OCI-LY1 (cell line): Measurements from ENCODE around the gene TP53TG5.

Experiments
- H2AFZ ChIP-seq: fragments of 200-600 bp; sonication (generic), shearing (Covaris generic); 2 replicates; pipeline ENCODE4 v1.6.0; 2014; ENCODE audit warnings: antibody characterized with exemption, mild to moderate bottlenecking, low read length
- H3F3A ChIP-seq: fragments of 200-600 bp; sonication (generic), shearing (Covaris generic); 2 replicates; pipeline ENCODE4 v1.6.0; 2014; ENCODE audit warnings: mild to moderate bottlenecking, antibody characterized with exemption, low read length, moderate library complexity; ENCODE audit not compliant: insufficient read depth
- H3K27ac ChIP-seq: fragments of 200-600 bp; sonication (generic); 2 replicates; pipeline ENCODE4 v1.5.1; 2014; ENCODE audit warnings: low read length, mixed run types, mild to moderate bottlenecking, low read depth; ENCODE audit not compliant: poor library complexity, severe bottlenecking
- H3K27me3 ChIP-seq: fragments of 200-600 bp; sonication (generic); 2 replicates; pipeline ENCODE4 v1.6.0; 2014; ENCODE audit warnings: antibody characterized with exemption, mild to moderate bottlenecking, low read length, moderate library complexity; ENCODE audit not compliant: insufficient read depth
- H3K36me3 ChIP-seq: fragments of 200-600 bp; sonication (generic); 2 replicates; pipeline ENCODE4 v1.6.1; 2014; ENCODE audit warnings: mild to moderate bottlenecking, antibody characterized with exemption, low read length, moderate library complexity, mixed read lengths; ENCODE audit not compliant: insufficient read depth
- H3K4me1 ChIP-seq: fragments of 200-600 bp; sonication (generic); 2 replicates; pipeline ENCODE4 v1.5.1; 2014; ENCODE audit warnings: mild to moderate bottlenecking, low read length, moderate library complexity; ENCODE audit not compliant: insufficient read depth, severe bottlenecking
- H3K4me2 ChIP-seq: fragments of 200-600 bp; sonication (generic), shearing (Covaris generic); 2 replicates; pipeline ENCODE4 v1.6.1; 2014; ENCODE audit warnings: low read length
- H3K4me3 ChIP-seq: fragments of 200-600 bp; sonication (generic); 2 replicates; pipeline ENCODE4 v1.5.1; 2014; ENCODE audit warnings: low read length, low read depth, mild to moderate bottlenecking, mixed read lengths; ENCODE audit not compliant: poor library complexity, severe bottlenecking
- H3K79me2 ChIP-seq: fragments of 200-600 bp; shearing (Covaris generic); 2 replicates; pipeline ENCODE4 v1.6.1; 2016; ENCODE audit warnings: mixed run types, low read length, mixed read lengths; ENCODE audit not compliant: insufficient read depth
- H3K9ac ChIP-seq: fragments of 200-600 bp; sonication (generic), shearing (Covaris generic); 2 replicates; pipeline ENCODE4 v1.6.1; 2014; ENCODE audit warnings: mild to moderate bottlenecking, low read length, mixed read lengths
- H3K9me2 ChIP-seq: fragments of 200-600 bp; sonication (generic), shearing (Covaris generic); 2 replicates; pipeline ENCODE4 v1.6.1; 2014; ENCODE audit warnings: low read depth, mild to moderate bottlenecking, low read length, mixed read lengths
- H3K9me3 ChIP-seq: fragments of 200-600 bp; shearing (Covaris generic); 2 replicates; pipeline ENCODE4 v1.6.1; 2014; ENCODE audit warnings: low read length, mixed read lengths
- H4K20me1 ChIP-seq: fragments of 200-600 bp; sonication (generic), shearing (Covaris generic); 2 replicates; pipeline ENCODE4 v1.6.0; 2016; ENCODE audit warnings: mild to moderate bottlenecking, low read length; ENCODE audit not compliant: insufficient read depth
- CTCF ChIP-seq: fragments of 200-600 bp; sonication (generic), shearing (Covaris generic); IDR thresholded peaks from 2 replicates; pipeline ENCODE4 v1.5.1; 2017; ENCODE audit warnings: mild to moderate bottlenecking, antibody characterized with exemption, low read length, moderate library complexity, mixed read lengths
- EZH2 ChIP-seq: fragments of 200-600 bp; sonication (generic), shearing (Covaris generic); IDR thresholded peaks from 2 replicates; pipeline ENCODE4 v1.8.0; 2017; ENCODE audit warnings: borderline replicate concordance, mixed run types, mild to moderate bottlenecking, antibody characterized with exemption, low read length, moderate library complexity, mixed read lengths

Gene TP53TG5

GRCh38 chr20:45355209-45356084, 22.7 kb downstream of the TP53TG5 start:
- no peak overlapping the region for H3K4me2 ChIP-seq
- H3F3A ChIP-seq, result no peaks in the 10 kb centered on the region
- H3K27me3 ChIP-seq, result no peaks in the 10 kb centered on the region
- no peak overlapping the region for H2AFZ ChIP-seq
- no peaks in the 10 kb centered on the region for H3K9me2 ChIP-seq
- no peaks in the 10 kb centered on the region for H3K9me3 ChIP-seq
- no peak overlapping the region for H3K9ac ChIP-seq
- TF ChIP-seq EZH2 (no peak), CTCF (no peak)
- H4K20me1 ChIP-seq, result no peaks in the 10 kb centered on the region
- no peaks in the 10 kb centered on the region for H3K4me1 ChIP-seq
- no peaks in the 10 kb centered on the region for H3K79me2 ChIP-seq
- no peaks in the 10 kb centered on the region for H3K36me3 ChIP-seq
- H3K4me3 ChIP-seq, result no peak overlapping the region
- no peak overlapping the region for H3K27ac ChIP-seq

- no peak overlapping the region for H3K27ac ChIP-seq
- no peaks in the 10 kb centered on the region for H3K4me1 ChIP-seq
- no peak overlapping the region for H2AFZ ChIP-seq
Observed at GRCh38 chr20:45354423-45355208, 23.5 kb downstream of the TP53TG5 start.

GRCh38 chr20:45353746-45354145, 24.4 kb downstream of the TP53TG5 start:
- H3K9me2 ChIP-seq, result no peaks in the 10 kb centered on the region
- no peak overlapping the region for H3K4me2 ChIP-seq
- H3K36me3 ChIP-seq, result no peaks in the 10 kb centered on the region
- no peak overlapping the region for H3K4me3 ChIP-seq
- no peak overlapping the region for H3K27ac ChIP-seq
- TF ChIP-seq EZH2 (no peak), CTCF (no peak)
- H4K20me1 ChIP-seq, result no peaks in the 10 kb centered on the region
- H3K79me2 ChIP-seq, result no peaks in the 10 kb centered on the region
- H3K4me1 ChIP-seq, result no peaks in the 10 kb centered on the region
- H3K9ac ChIP-seq, result no peak overlapping the region
- no peaks in the 10 kb centered on the region for H3F3A ChIP-seq
- no peak overlapping the region for H2AFZ ChIP-seq
- no peaks in the 10 kb centered on the region for H3K27me3 ChIP-seq
- no peaks in the 10 kb centered on the region for H3K9me3 ChIP-seq

More at GRCh38 chr20:45354423-45355208, 23.5 kb downstream of the TP53TG5 start:
- Histone ChIP-seq H3K36me3 (no peaks in the 10 kb centered on the region), H3K4me3 (no peak overlapping the region), H3K79me2 (no peaks in the 10 kb centered on the region), H3K4me2 (no peak overlapping the region), H4K20me1 (no peaks in the 10 kb centered on the region), H3K9ac (no peak overlapping the region), H3F3A (no peaks in the 10 kb centered on the region), H3K27me3 (no peaks in the 10 kb centered on the region), H3K9me3 (no peaks in the 10 kb centered on the region), H3K9me2 (no peaks in the 10 kb centered on the region)
- TF ChIP-seq CTCF (no peak), EZH2 (no peak)
